Activated CD4-positive, CD25-positive, alpha-beta regulatory T cell treated with anti-CD3 and anti-CD28 coated beads, Interleukin-2, amount 50 U/mL, for 24 hours (primary cell): ENCODE measurements around the gene COL25A1.

ENCODE experiments used
- ATAC-seq, 2 donors: fragments of 150-1000 bp; cut with Tn5 transposase; one replicate each; pipeline ENCODE4 v1.10.0; 2021; ENCODE audit warnings: mild to moderate bottlenecking in 1 of 2, moderate library complexity in 1 of 2

COL25A1 gene

DNA sequence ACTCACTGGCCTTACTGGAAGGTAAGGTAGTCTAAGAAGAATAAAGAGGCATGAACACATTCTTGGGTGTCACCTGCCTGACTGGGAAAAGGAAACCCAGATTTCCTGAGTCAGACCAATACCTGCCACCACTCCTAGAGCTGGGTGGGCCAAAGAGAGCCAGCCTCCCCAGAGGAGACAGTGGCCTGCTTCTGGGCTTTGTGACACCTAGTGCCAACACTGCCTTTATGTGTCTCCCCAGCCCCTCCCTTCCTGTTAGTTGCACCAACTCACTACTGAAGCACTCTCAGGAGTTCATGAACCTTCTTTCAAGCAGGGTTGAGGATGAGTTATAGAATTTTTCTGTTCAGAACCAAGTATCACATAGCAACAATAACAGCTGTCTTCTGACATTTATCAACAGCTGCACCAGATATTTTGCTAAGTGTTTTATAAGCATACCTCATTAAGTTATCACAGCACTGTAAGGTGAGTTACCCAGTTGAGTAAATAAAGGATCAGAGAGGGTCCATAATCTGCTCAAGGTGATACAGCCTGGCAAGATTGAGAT lies 462.0 kb downstream of the COL25A1 start:
- no peak for ATAC-seq

DNA sequence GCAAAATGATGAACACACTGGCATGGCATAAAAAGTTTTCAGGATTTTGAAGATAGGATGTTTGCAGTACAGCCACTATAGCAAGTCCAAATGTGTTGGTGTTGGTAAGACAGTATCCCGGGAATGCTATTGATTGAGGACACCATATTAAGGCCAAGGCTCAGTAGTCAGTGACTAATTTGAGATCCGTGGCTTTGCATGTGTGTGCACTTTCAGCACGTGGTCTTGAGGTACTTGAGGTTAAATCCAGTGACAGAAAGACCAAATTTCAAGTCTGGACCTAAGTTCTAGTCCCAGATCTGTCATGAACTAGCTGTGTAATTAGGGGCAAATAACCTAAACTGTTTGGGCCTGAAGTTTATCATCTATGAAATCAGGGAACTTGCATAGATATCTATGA lies 463.1 kb downstream of the COL25A1 start:
- no peak for ATAC-seq

DNA sequence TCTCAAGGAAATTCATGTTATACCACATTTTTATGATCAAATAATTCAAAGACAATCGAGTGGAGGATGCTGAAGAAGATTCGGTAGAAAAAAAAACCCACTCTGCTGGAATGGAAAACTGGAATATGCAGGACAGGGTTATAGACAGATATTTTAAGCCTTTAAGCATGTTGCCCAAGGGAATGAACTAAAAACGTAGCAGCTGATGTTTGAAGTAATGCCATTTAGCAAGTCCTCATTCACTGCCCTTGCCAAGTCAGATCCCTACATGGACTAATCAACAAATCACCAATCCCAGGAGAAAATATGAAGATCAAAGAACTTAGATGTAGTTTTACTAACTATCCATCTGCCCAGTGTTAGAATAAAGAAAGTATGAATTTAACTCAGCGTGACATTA lies 464.0 kb downstream of the COL25A1 start:
- ATAC-seq = no peak

DNA sequence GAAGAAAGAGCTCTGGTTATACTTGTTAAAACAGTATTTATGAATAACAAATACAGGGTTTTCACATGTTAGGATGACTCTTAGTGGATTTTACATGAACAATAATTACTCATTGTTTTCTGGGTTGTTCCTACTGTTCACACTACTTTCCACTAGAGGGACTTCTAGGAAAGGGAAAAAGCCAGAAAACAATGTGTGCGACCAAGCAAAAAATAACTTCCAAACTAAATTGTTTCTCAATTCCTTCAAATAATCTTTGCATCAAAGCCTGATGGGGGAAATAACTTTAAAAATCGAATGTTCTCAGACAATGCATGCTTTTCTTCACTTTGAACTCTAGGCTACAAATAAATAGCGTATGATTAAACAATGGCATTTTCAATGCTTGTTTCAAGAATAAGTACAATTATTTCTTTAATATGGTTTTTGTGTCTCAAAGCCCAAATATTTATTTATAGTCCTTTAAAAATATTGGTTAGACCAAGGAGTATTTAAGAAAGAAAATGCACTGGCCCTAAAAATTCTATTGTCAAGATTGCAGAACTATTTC lies 467.5 kb downstream of the COL25A1 start:
- no peak for ATAC-seq

DNA sequence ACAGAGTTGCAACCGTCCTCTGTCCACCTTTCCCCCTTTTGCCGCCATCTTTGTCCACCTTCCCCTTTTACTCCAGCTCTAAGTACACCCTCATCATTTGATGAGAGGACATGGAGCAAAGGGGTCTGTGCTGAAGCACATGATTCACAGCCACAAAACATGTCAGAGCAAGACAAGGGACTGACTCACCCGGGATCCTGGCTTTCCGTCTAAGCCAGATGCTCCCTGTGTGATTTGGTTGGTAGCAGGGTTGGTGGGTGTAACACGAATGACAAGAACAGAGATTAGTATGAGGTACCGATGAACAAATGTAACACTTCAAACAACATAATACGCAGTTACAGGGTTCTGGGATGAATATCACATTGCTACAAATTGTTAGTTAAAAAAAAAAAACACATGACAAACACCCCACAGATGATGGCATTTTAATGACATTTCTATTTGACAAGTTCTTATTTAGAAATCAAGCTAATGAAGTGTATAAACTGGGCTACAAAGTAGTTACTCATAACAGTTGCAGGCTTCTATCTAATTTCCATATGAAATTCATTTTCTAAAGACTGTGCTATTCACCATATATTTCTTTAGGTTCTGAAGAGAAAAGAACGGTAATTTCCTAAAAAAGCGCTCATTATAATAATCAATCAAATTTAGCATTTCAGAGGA lies 468.2 kb downstream of the COL25A1 start:
- no peak for ATAC-seq

DNA sequence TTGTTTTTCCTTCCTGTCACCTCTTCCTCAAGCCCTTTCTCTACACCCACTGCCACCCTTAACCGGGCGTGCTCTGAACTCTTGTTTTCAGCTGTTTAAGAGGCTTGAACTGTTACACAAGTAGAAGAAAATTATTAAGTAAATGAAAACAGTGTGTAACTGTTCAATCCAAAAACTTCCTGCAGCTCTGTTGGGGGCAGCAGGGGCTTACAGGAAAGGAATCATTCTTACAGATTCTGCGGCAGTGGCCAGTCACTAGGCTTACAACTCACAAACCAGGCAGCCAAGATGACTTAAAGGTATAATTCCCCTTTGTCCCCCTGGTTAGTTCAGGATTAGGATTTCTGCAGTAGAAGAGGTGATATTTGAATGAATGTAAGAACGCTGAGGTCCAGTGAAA lies 469.4 kb downstream of the COL25A1 start:
- ATAC-seq = no peak

DNA sequence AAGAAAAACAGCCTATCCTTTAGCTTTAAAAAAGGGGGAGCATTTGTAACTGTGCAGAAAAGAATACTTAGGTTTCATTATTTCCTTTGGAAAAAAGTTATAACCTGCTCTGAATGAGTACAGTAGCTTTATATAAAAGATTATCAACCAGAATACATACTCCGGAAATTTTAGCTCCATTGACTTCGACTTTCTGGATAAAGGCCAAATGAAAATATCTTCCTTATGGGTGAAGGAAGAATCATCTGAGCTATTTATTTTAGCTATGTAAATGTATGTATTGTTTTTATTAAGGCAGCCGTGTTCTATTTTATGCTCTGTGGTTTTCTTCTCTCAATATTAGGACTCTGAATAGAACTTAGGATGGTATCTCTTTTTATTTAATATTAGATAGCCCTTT lies 470.6 kb downstream of the COL25A1 start:
- ATAC-seq = no peak

DNA sequence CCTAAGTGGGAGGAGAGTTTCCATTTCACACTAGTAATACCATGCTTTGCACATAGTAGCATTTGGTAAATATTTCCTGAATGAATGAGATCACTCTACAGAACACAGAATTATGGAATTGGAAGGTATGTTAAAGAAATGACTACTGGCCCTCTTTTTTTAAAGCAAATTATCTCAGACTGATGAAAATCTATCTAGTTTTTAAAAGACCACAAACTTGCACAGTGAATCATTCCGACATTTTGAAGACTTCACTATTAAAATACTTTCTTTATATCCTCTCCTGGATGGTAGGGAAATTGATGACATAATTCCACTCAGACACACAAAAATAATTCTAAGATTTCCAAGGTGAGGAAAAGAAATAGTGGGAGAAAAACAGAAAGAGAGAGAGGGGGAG lies 471.2 kb downstream of the COL25A1 start:
- ATAC-seq = no peak

DNA sequence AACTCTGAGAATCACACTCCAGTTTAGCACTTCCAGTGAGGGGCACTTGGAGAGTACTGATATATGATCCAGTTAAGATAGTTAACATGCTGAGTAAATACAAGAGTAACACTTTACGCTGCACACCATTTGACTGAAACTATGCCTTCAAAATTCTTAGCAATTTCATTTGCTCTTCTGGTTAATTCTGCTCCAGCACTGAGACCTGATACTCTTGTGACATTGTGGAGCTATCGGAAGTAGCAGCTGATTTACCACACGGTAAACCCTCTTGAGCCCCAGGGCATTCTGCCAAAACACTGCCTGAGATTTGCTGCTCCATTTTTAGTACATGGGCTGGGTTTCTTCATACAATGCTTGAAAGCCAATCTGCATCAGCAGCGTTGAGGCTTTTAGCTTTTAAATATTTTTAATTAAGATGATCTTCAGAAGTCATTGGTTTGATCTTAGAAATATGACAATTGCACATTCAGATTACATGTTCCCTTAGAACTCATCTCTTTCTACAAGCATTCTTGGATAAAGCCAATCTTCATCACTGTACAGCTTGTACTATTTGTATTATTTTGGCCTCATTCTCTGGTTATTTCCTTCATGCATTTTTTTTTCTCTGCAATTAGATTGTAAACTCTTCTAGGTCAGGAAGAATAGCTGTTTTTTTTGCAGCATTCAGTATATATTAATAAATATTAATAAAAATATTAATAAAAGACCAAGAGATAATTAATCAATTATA lies 471.8 kb downstream of the COL25A1 start:
- peak in 1 of 2 donors; percentile 24 for ATAC-seq

DNA sequence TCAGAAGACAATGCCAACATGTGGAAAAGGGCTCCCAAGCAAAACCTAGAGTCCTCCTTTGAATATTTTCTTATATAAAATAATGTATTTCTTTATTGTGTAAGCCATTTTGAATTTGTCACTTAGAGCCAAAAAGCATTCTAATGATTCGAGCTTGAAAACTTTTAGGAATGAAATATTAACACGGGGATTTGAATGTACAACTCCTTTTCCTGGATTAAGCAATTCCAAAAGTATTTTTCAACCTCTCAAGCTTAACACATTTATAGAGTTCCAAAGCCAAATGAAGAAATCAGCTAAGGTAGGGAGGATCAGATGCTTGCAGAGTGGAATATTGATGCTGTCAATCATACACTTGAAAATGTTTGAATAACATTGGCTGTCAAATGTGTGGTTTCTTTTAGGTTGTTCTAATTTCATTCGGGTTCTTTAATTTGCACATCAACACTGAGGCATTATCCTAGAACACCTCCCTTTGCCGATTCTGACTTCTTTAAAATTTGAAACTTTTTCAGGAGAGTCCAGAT lies 472.4 kb downstream of the COL25A1 start:
- ATAC-seq = no peak

DNA sequence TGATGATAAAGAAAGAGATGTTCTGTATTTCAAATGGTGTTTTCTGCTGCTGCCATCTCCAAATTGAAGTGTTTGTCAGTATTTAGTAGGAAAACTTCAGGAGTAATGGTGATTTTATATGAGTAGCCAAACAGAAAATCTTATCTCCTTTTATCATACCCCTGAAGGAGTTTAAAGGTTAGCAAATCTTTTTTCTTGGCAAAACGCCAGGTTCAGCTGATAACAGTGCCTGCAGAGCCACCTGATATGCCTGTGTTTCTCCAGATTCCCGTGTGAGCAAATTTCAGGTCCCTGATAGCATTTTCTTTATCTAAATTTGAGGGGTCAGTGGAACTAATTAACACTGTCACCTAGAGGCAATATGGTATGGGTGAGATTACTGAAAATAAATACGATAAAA lies 473.8 kb downstream of the COL25A1 start:
- ATAC-seq = no peak

DNA sequence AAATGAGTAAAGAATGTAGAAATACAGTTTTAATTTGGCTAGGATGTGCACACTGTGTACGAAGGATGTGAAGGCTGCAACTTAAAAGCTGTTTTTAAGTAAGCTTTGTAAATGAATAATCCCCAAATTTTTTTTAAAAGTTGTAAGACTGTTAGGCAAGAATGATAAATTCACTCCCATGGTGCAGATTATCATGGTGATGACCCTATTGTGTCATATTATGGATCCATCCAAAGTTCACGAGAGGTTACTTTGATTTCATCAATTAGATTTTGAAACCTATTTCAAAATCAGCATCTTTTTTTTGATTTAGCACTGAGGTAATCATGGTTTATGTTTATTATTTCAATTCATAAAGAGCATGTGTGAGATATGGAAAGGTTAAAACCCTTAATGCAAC lies 476.7 kb downstream of the COL25A1 start:
- no peak for ATAC-seq

DNA sequence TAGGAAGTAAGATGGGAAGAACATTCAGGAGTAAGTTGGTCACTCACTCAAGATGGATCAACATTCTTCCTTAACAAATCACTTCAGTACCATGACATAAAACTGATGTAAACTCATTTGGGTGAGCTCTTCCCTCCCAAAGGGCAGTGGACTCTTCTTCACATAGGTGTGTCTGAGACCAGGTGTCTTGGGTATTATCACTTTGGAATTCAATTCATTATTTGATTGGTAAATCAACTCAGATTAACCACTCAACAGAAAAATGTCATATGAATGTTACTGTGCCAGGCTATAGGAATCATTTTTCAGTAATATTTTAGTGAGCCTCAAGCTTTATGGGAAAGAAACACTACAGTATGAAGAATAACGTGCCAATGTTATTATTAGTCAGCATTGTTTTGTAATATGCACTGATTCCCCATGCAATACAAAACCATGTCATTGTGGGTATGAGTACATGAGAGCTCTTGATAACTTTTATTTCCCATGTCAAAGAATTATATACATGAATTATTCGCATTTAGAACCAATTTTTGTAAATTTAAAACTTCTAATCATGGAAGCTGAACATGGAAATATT lies 481.0 kb downstream of the COL25A1 start:
- ATAC-seq = no peak

DNA sequence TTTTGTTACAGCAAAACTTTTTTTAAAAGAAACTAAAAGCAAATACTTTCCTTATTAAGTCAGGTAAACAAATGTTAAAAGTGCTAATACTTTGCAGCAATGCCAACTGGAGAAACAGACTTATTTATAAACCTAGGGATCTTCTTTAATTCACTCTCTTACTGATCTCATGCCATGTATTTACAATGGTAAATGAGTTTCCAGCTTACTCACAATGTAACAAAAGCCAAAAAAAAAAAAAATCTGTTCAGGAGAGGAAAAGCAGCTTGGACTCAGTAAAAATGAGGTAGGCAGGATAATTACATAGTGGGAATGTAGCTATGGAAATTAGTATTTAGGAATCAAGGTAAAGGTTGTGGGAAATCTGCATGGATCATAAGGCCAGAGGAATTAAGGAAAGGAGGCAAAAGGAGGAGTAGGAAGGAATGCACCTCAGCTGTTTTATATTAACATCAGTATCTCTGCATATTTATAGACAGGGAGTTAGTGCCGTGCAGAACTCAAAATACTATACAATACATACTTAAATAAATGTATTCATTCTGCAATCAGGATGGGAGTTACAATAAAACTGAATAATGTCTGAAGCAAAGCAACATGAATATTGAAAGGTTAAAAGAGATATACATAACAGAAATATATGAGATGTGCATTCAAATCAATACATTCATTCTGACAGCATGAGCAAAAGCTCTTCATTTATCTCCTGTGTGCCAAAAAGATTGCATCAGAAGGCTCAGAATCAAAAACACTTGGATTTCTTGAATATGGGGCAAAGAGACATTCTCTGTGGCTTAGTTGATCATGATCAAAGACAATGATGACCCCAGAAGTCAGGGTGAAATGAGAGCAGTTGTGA lies 481.7 kb downstream of the COL25A1 start:
- ATAC-seq = no peak

DNA sequence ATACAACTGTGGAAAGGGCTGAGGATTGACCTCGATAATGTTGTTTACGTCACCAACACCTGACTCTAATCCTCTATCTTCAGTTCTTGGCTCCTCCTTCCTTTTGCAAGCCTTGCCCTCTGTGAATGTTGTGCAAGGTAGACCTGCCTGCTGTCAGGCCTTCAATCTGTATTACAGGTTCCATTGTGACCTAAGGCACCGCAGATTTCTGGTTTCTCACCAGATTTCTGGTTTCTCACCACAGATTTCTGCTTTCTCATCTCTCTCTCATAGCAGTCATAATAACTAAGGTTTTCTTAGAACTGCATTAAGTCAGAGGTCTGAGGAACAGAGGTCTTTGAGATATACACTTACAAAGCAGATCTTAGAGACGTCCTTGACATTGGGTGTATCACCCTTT lies 488.1 kb downstream of the COL25A1 start:
- ATAC-seq = peak; percentile 24 to 35

DNA sequence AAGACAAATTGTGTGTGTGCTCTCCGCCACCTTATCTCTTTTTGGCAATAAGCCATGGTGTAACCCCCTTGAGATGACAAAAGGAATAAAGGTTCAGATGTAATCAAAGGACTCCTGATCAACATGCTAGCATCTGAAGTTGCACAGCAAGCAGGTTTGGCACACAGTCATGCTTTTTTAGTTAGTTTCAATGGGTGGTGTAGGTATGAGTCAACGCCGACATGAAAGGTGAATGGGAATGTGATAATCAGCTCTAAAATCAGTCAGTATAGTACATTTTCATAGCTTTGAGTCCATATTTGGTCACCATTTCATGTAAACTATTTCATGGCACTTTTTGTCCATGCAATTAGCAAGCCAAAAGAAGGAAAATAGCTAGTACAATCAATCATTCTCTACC lies 489.2 kb downstream of the COL25A1 start:
- ATAC-seq = peak in 1 of 2 donors; percentile 17

DNA sequence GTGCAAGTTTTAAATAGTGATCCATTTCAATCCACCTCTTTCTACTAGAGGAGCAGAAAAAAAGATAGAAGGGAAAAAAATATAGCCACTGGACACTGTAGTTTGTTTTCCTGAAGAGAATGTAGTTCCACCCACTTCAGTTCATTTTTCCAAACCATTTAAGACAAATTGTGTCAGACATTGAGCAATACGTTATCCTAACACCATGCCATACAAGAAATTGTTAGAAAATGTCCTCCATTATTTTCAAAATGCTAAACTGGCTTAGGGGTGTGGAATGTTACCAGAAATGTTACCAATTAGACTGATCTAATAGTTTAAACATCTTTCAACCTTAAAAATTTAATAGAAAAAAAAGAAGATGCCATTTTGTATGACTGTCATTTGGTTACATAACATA lies 491.0 kb downstream of the COL25A1 start:
- ATAC-seq = no peak

DNA sequence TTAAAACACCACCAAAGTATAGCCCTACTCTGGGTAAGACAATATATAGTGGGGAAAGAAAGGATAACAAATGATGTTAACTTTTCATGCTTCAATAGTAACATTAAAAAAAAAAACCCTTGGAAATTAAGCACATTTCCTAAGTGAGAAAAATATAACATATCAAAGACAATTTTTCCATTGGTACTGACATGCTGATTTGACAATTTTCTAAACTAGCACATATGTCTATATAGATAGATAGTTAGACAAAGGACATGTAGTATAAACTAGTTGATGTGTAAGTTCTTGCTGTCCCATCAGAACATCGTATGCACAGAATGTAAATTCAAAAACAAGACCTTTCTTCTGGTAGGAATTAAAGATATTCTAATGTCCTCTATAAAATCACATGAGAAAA lies 492.4 kb downstream of the COL25A1 start:
- no peak for ATAC-seq

DNA sequence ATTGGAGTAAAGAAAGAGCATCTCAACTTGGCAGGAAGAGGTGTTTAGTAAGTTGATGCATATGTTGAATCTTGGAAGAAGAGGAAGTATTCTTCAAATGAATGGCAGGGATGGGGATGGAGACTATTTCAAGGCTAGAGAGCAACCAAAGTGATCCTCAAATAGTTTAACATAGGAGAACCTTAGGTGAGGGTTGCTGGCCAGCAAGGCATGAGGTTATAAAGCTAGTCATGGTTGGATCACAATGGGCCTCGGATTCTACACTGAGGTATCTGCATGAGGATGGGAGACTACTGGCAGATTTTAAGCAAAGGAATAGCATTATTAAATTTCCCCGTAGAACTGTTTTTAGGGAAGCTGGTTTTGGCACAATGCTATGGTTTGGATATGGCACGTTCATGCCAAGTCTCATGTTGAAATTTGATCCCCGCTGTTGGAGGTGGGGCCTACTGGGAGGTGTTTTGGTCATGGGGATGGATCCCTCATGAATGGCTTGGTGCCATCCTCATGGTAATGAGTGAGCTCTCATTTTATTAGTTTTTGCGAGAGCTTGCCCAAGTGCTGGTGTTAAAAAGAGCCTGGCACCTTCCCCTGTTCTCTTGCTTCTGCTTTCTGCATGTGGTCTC lies 497.7 kb downstream of the COL25A1 start:
- no peak for ATAC-seq

DNA sequence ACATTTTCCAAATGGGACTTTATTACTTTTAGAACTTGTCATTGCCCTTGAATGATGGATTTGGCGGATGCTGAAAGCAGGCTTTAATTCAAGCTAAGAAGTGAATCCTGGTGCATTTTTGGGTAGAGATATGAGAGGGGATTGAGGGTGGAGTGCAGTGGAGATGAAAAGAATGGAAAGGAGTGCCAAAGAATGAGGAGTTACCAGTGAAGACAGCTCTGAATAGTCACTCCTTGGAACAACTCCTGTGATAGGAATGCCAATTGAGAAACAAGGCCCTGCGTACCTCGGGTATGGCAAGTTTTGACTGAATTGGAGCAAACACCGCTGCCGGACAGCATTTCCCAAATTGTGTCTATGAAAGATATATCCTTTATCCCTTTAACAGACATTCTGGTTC lies 503.2 kb downstream of the COL25A1 start:
- ATAC-seq = no peak

DNA sequence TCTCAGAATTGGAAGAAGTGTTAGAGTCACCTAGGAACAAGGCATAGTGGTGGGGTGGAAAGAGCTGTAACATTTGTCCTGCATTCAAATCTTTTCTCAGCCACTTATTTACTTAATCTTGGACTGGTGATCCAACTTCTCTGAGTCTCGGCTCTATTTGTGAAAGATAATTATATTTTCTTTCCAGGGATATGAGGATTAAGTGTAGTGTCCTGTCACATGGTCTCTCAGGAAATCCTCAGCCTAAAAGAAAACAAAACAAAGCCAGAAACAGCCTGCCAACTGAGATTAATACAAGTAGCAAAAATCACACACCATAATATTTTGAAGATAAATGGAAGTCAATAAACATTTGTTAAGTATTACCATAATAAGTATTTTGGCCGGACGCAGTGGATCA lies 506.3 kb downstream of the COL25A1 start:
- ATAC-seq = no peak

DNA sequence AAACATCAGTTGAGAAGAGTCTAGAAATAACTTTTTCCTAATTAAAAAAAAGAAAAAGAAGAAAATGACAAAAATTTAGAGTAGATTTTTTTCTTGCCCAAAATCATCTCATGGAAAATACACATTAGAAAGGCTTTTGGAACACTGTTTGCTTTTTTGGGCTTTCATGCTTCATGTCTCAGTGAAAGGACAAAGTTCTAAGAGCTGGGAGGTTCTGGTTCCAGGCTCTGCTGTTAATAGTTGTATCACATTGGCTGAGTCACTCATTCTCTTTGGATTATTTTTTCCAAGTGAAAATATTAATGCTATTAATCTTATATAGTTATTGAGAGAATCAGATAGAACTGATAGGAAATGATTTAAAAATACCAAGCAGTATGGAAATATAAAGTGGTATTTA lies 506.7 kb downstream of the COL25A1 start:
- ATAC-seq = no peak
